ENCODE results near the gene DEK.

GRCh38 chr6:18270216-18270615 is 5.9 kb upstream of the DEK start:
- TF ChIP-seq CTCF (IDR thresholded peaks at IDR 0.05) (no peak), POLR2A (IDR thresholded peaks at IDR 0.05) (no peak)
